H1 (cell line): ENCODE measurements around the gene ZNRF3. TPM values are rescaled to one million over a fixed set of nuclear protein-coding genes. Genes with fewer than 3 reads are reported as not detected.

Experiments used
- CTCF ChIA-PET: fragments of 300-600 bp; sonication (Branson Sonifier 250); formaldehyde crosslinking; loops from one replicate; lab custom pipeline; 2021; ENCODE audit not compliant: partially characterized antibody; lab: Charles Lee
- POLR2A ChIA-PET: fragments of 300-600 bp; sonication (Branson Sonifier 250); formaldehyde crosslinking; loops from one replicate; lab custom pipeline; 2021; ENCODE audit warnings: inconsistent platforms; ENCODE audit not compliant: partially characterized antibody; lab: Charles Lee
- DNase-seq, 2 experiments: peaks; one replicate each; pipeline versions ENCODE4 v3.0.0 to v3.0.0-alpha.2; 2010 to 2022; ENCODE audit warnings: low spot score in 2 of 2, low read depth in 1 of 2, mixed read lengths in 1 of 2
- FAIRE-seq: peaks from 2 replicates; lab custom pipeline; 2011; peaks lifted over from hg19 to GRCh38; lab: Jason Lieb, UNC
- H2AFZ ChIP-seq: 2 replicates; pipeline ENCODE4 v1.8.1; 2012; ENCODE audit warnings: low read length, inconsistent platforms
- H2AK5ac ChIP-seq: 2 replicates; pipeline ENCODE4 v1.6.1; 2013; ENCODE audit warnings: low read depth, low read length
- H2BK120ac ChIP-seq: replicated peaks from 2 replicates; pipeline ENCODE3; 2013; ENCODE audit warnings: low read depth, low read length, inconsistent platforms
- H2BK12ac ChIP-seq: 2 replicates; pipeline ENCODE4 v1.6.1; 2013; ENCODE audit warnings: low read depth, low read length
- H2BK15ac ChIP-seq: 2 replicates; pipeline ENCODE4 v1.6.1; 2013; ENCODE audit warnings: low read length
- H2BK20ac ChIP-seq: 2 replicates; pipeline ENCODE4 v1.6.1; 2013; ENCODE audit warnings: low read length
- H2BK5ac ChIP-seq: 2 replicates; pipeline ENCODE4 v1.6.1; 2013; ENCODE audit warnings: low read depth, low read length
- H3K14ac ChIP-seq: 2 replicates; pipeline ENCODE4 v1.6.1; 2013; ENCODE audit warnings: inconsistent platforms; ENCODE audit not compliant: insufficient read length
- H3K18ac ChIP-seq: 2 replicates; pipeline ENCODE4 v1.6.1; 2013; ENCODE audit warnings: low read length; ENCODE audit errors: extremely low read depth
- H3K23ac ChIP-seq: 2 replicates; pipeline ENCODE4 v1.6.1; 2013; ENCODE audit warnings: inconsistent platforms; ENCODE audit not compliant: insufficient read length
- H3K23me2 ChIP-seq: 2 replicates; pipeline ENCODE4 v1.6.1; 2013; ENCODE audit warnings: low read depth, low read length
- H3K27ac ChIP-seq: 2 replicates; pipeline ENCODE4 v1.6.1; 2011; ENCODE audit warnings: low read depth, low read length, inconsistent platforms
- H3K27me3 ChIP-seq, 4 experiments: replicated peaks in 1 of 4; 1 replicate in 1 of 4; 2 replicates in 3 of 4; pipeline versions ENCODE4 v1.6.1 to v1.8.1; 2011 to 2013; ENCODE audit warnings: low read length in 3 of 4, mild to moderate bottlenecking in 3 of 4, inconsistent platforms in 2 of 4, mixed read lengths in 2 of 4, moderate library complexity in 1 of 4; ENCODE audit not compliant: control insufficient read depth in 3 of 4, insufficient read depth in 3 of 4; ENCODE audit errors: extremely low read depth in 1 of 4
- H3K36me3 ChIP-seq, 4 experiments: 2 replicates each; pipeline versions ENCODE4 v1.6.1 to v1.8.1; 2011 to 2013; ENCODE audit warnings: mild to moderate bottlenecking in 4 of 4, low read length in 3 of 4, moderate library complexity in 2 of 4, control low read depth in 1 of 4, inconsistent platforms in 1 of 4; ENCODE audit not compliant: insufficient read depth in 4 of 4, control insufficient read depth in 2 of 4
- H3K4ac ChIP-seq: replicated peaks from 2 replicates; pipeline ENCODE3; 2013; ENCODE audit warnings: low read length, low read depth, mixed read lengths, inconsistent platforms; ENCODE audit not compliant: insufficient read length
- H3K4me1 ChIP-seq, 4 experiments: replicated peaks in 1 of 4; 1 replicate in 1 of 4; 2 replicates in 3 of 4; pipeline versions ENCODE4 v1.6.1 to v1.8.1; 2011 to 2013; ENCODE audit warnings: low read length in 3 of 4, inconsistent platforms in 2 of 4, mixed read lengths in 1 of 4; ENCODE audit not compliant: insufficient read depth in 4 of 4, control insufficient read depth in 3 of 4
- H3K4me2 ChIP-seq, 2 experiments: 2 replicates each; pipeline versions ENCODE4 v1.6.1 to v1.8.1; 2011 to 2013; ENCODE audit warnings: low read depth in 2 of 2, low read length in 2 of 2, control low read depth in 1 of 2, inconsistent platforms in 1 of 2, mild to moderate bottlenecking in 1 of 2; ENCODE audit not compliant: insufficient read depth in 1 of 2
- H3K4me3 ChIP-seq, 4 experiments: fragments of 200-600, 300-600 bp in 1 of 4; sonication (generic), shearing (Covaris generic), sonication (Bioruptor Twin) in 1 of 4; 2 replicates each; pipeline versions ENCODE4 v1.5.1 to v1.8.1; 2011 to 2016; ENCODE audit warnings: low read length in 4 of 4, low read depth in 3 of 4, control low read depth in 2 of 4, inconsistent platforms in 2 of 4, mild to moderate bottlenecking in 2 of 4, mixed read lengths in 1 of 4, moderate library complexity in 1 of 4; ENCODE audit not compliant: insufficient read depth in 2 of 4; ENCODE audit errors: extremely low read depth in 1 of 4
- H3K56ac ChIP-seq: replicated peaks from 2 replicates; pipeline ENCODE3; 2013; ENCODE audit warnings: low read depth, mild to moderate bottlenecking, mixed read lengths, low read length, inconsistent platforms; ENCODE audit not compliant: insufficient read length
- H3K79me1 ChIP-seq: 2 replicates; pipeline ENCODE4 v1.6.1; 2013; ENCODE audit warnings: low read depth, low read length, control low read depth
- H3K79me2 ChIP-seq, 2 experiments: 2 replicates each; pipeline versions ENCODE4 v1.6.1 to v1.8.1; 2012 to 2013; ENCODE audit warnings: low read length in 2 of 2, mild to moderate bottlenecking in 2 of 2, inconsistent platforms in 1 of 2; ENCODE audit not compliant: insufficient read depth in 2 of 2, control insufficient read depth in 1 of 2
- H3K9ac ChIP-seq, 4 experiments: replicated peaks in 1 of 4; 1 replicate in 1 of 4; 2 replicates in 3 of 4; pipeline versions ENCODE4 v1.6.1 to v1.8.1; 2011 to 2013; ENCODE audit warnings: low read depth in 3 of 4, low read length in 3 of 4, control low read depth in 2 of 4, mild to moderate bottlenecking in 2 of 4, moderate library complexity in 2 of 4, inconsistent platforms in 1 of 4; ENCODE audit errors: extremely low read depth in 1 of 4
- H3K9me3 ChIP-seq, 2 experiments: 2 replicates each; pipeline versions ENCODE4 v1.6.1 to v1.8.1; 2012 to 2013; ENCODE audit warnings: mild to moderate bottlenecking in 2 of 2, moderate library complexity in 2 of 2, control low read depth in 1 of 2, inconsistent platforms in 1 of 2, low read depth in 1 of 2, low read length in 1 of 2, mixed read lengths in 1 of 2; ENCODE audit not compliant: insufficient read depth in 2 of 2
- H4K20me1 ChIP-seq, 2 experiments: replicated peaks in 1 of 2; 2 replicates each; pipeline versions ENCODE3 to v1.8.1; 2011 to 2013; ENCODE audit warnings: inconsistent platforms in 2 of 2, low read length in 2 of 2, mild to moderate bottlenecking in 1 of 2; ENCODE audit not compliant: insufficient read depth in 2 of 2, control insufficient read depth in 1 of 2
- H4K5ac ChIP-seq: 2 replicates; pipeline ENCODE4 v1.6.1; 2013; ENCODE audit warnings: low read length, low read depth, mixed read lengths, inconsistent platforms; ENCODE audit not compliant: insufficient read length
- H4K8ac ChIP-seq: 2 replicates; pipeline ENCODE4 v1.8.0; 2013; ENCODE audit warnings: mild to moderate bottlenecking, moderate library complexity, low read length, inconsistent platforms; ENCODE audit not compliant: insufficient read depth; ENCODE audit errors: extremely low read depth
- H4K91ac ChIP-seq: replicated peaks from 2 replicates; pipeline ENCODE3; 2013; ENCODE audit warnings: low read length, mixed read lengths, inconsistent platforms; ENCODE audit not compliant: insufficient read length
- BACH1 ChIP-seq: IDR thresholded peaks from 2 replicates; pipeline ENCODE4 v1.6.1; 2012; ENCODE audit warnings: low read length, improper control_type of control experiment
- CHD1 ChIP-seq: IDR thresholded peaks from 2 replicates; pipeline ENCODE4 v1.6.1; 2012; ENCODE audit warnings: low read depth, low read length, improper control_type of control experiment
- MAFK ChIP-seq: IDR thresholded peaks from 2 replicates; pipeline ENCODE4 v1.6.1; 2012; ENCODE audit warnings: low read depth, mild to moderate bottlenecking, improper control_type of control experiment, low read length
- PHF8 ChIP-seq: fragments of 200-600 bp; sonication (generic); conservative IDR thresholded peaks from 2 replicates; pipeline ENCODE4 v1.7.1; 2012; ENCODE audit warnings: low read depth, mild to moderate bottlenecking, inconsistent platforms, low read length, moderate library complexity
- POLR2AphosphoS5 ChIP-seq: IDR thresholded peaks from 2 replicates; pipeline ENCODE4 v1.6.1; 2011; ENCODE audit warnings: low read depth, low read length
- POU5F1 ChIP-seq: IDR thresholded peaks from 2 replicates; pipeline ENCODE4 v1.6.1; 2011; ENCODE audit warnings: low read depth, mild to moderate bottlenecking, low read length, moderate library complexity
- RBBP5 ChIP-seq: IDR thresholded peaks from 2 replicates; pipeline ENCODE4 v1.7.1; 2012; ENCODE audit warnings: low read depth, mild to moderate bottlenecking, inconsistent platforms, low read length, moderate library complexity, borderline replicate concordance
- RNF2 ChIP-seq: fragments of 200-900, 300-1000 bp; sonication (generic); IDR thresholded peaks from 2 replicates; pipeline ENCODE4 v1.7.1; 2016; ENCODE audit warnings: borderline replicate concordance, low read depth, mild to moderate bottlenecking, antibody characterized with exemption, low read length; ENCODE audit not compliant: poor library complexity, severe bottlenecking; ENCODE audit errors: missing control alignments
- WGBS, 2 experiments: shearing (Covaris generic) in 1 of 2; methylation state at CpG; one replicate each; pipeline versions ENCODE4 v1.1.6 to v1.1.7; 2013 to 2015; ENCODE audit warnings: low lambda C conversion rate in 2 of 2, mixed read lengths in 2 of 2, inconsistent platforms in 1 of 2, low coverage in 1 of 2, missing lambda C conversion rate in 1 of 2; ENCODE audit not compliant: insufficient replicate concordance in 2 of 2, insufficient coverage in 1 of 2, insufficient read length in 1 of 2; ENCODE audit errors: extremely low coverage in 1 of 2, missing lambda C conversion rate in 1 of 2; 5-methylcytosine and 5-hydroxymethylcytosine counted together
- polyA plus RNA-seq, 7 experiments: library from polyadenylated mRNA; depleted of rRNA in 3 of 7; stranded (reverse) in 5 of 7; unstranded in 2 of 7; fragments of >200 nt in 5 of 7; fragments of 200-250 nt in 2 of 7; gene quantifications; 1 replicate in 5 of 7; 2 replicates in 1 of 7; 4 replicates in 1 of 7; pipeline versions ENCODE4 v1.2.1 to v1.2.3, GENCODE V29; 2011 to 2013; ENCODE audit warnings: missing spikeins in 2 of 7, mixed read lengths in 2 of 7
- total RNA-seq: library from RNA; stranded (reverse); fragmentation: NEBNext Ultra II Directional; extraction: Animal tissue kit (Norgen Biotek cat#: 25700); gene quantifications from 2 replicates; pipeline ENCODE4 v1.2.1, GENCODE V29; 2021
- TF ChIP-seq, protein P1 (sequence below), 3 experiments: IDR thresholded peaks; 1 replicate in 2 of 3; 2 replicates in 1 of 3; pipeline versions ENCODE4 v1.5.1 to v1.6.1; 2011; ENCODE audit warnings: low read length in 3 of 3, mild to moderate bottlenecking in 3 of 3, inconsistent platforms in 2 of 3, low read depth in 1 of 3, moderate library complexity in 1 of 3; ENCODE audit not compliant: insufficient read depth in 1 of 3; ENCODE audit errors: control extremely low read depth in 1 of 3
- TF ChIP-seq, protein P2 (sequence below): IDR thresholded peaks from 2 replicates; pipeline ENCODE4 v1.6.1; 2012; ENCODE audit warnings: inconsistent platforms

ZNRF3 gene
- total and polyA plus RNA-seq, 2 of the 8 experiments (the other 6 are each of a cell fraction or from before 2014, with no cell fraction given), result 14.1 to 21.7 TPM

DNA sequence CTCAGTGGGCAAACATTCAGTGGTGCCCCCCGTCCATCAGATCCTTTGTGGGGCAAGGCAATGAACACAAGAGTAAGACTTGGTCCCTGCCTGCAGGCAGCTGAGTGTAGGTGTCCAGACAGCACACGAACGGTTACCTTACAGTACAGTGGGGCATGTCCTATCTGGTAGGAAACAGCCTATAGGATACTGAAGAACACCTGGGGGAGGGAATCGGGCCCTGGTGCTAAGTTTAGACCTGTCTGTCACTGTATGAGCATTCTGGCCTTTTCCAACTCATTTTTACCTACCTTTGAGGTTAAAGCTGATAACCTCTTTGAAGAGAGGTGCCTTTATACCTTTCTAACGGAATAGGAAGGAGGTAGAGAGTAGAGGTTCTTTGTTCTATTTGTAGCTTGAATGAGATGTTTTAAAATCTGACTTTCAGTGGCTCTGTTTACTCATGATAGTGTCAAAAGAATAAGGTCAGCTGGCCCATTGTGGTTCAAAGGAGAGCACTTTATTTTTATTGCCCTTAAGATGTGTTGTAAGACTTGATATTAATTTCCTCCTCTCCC is 8.9 kb downstream of the ZNRF3 start:
- FAIRE-seq (no peak), DNase-seq (no peak)
- H2AK5ac ChIP-seq, result no peak overlapping the region
- H4K20me1 ChIP-seq, result peaks cover 20 to 31% of the 10 kb centered on the region in 2 experiments
- H3K4ac ChIP-seq, result no peak overlapping the region
- no peak overlapping the region for H2AFZ ChIP-seq
- no peaks in the 10 kb centered on the region for H3K36me3 ChIP-seq
- 85% methylated on average over 5 of the region's 5 CpGs; no CpG with 5 or more reads in 1 of the 2 experiments for WGBS, 2 experiments
- no peaks in the 10 kb centered on the region for H3K9me3 ChIP-seq
- peaks cover 11 to 19% (median 18%) of the 10 kb centered on the region in 4 experiments for H3K4me1 ChIP-seq
- H2BK12ac ChIP-seq, result no peak overlapping the region
- H3K79me1 ChIP-seq, result peaks cover 15% of the 10 kb centered on the region
- no peak overlapping the region for H2BK5ac ChIP-seq
- H3K9ac ChIP-seq, result no peak overlapping the region
- no peak overlapping the region for H2BK20ac ChIP-seq
- no peak overlapping the region for H3K4me2 ChIP-seq
- ChIA-PET CTCF (interaction anchor here (0.8 to 1.1 kb wide), 4 partner anchors 36 to 373 kb away, joined by 3 read pairs; no protein-coding TSS in a partner anchor), POLR2A (interaction anchor here (0.7 to 2.6 kb wide), 4 partner anchors 8 to 25 kb away, joined by 3 to 10 read pairs (median 4); partner anchors contain the start of gene ZNRF3)
- H3K18ac ChIP-seq, result no peak overlapping the region
- H4K5ac ChIP-seq, result no peak overlapping the region
- no peak overlapping the region for H3K4me3 ChIP-seq
- H3K56ac ChIP-seq, result no peak overlapping the region
- no peak overlapping the region for H4K91ac ChIP-seq
- 0 out of 2 replicates have a peak overlapping the region, but pooled peaks have one; percentile 2 for H3K27ac ChIP-seq
- H4K8ac ChIP-seq, result no peak overlapping the region
- H3K23me2 ChIP-seq, result no peaks in the 10 kb centered on the region
- H2BK120ac ChIP-seq, result no peak overlapping the region
- H3K79me2 ChIP-seq, result peaks cover 11 to 91% of the 10 kb centered on the region in 2 experiments
- peak overlapping the region; percentile 63 for H3K14ac ChIP-seq
- no peak overlapping the region for H2BK15ac ChIP-seq
- H3K23ac ChIP-seq, result no peak overlapping the region
- no peaks in the 10 kb centered on the region for H3K27me3 ChIP-seq
- TF ChIP-seq RBBP5 (no peak), POLR2AphosphoS5 (no peak), BACH1 (no peak), POU5F1 (no peak), MAFK (no peak), PHF8 (no peak), CHD1 (no peak), RNF2 (no peak)
- TF ChIP-seq, protein P1, sequence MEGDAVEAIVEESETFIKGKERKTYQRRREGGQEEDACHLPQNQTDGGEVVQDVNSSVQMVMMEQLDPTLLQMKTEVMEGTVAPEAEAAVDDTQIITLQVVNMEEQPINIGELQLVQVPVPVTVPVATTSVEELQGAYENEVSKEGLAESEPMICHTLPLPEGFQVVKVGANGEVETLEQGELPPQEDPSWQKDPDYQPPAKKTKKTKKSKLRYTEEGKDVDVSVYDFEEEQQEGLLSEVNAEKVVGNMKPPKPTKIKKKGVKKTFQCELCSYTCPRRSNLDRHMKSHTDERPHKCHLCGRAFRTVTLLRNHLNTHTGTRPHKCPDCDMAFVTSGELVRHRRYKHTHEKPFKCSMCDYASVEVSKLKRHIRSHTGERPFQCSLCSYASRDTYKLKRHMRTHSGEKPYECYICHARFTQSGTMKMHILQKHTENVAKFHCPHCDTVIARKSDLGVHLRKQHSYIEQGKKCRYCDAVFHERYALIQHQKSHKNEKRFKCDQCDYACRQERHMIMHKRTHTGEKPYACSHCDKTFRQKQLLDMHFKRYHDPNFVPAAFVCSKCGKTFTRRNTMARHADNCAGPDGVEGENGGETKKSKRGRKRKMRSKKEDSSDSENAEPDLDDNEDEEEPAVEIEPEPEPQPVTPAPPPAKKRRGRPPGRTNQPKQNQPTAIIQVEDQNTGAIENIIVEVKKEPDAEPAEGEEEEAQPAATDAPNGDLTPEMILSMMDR (IDR thresholded peaks at IDR 0.05; ENCODE audit: control extremely low read depth in 1 of 3, insufficient read depth in 1 of 3, low read depth in 1 of 3, low read length in 3 of 3), result no peak
- TF ChIP-seq, protein P2, sequence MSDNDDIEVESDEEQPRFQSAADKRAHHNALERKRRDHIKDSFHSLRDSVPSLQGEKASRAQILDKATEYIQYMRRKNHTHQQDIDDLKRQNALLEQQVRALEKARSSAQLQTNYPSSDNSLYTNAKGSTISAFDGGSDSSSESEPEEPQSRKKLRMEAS, result no peak
